SW480 (cell line): ENCODE data around the gene NKAIN2.
A peak's percentile ranks its signal among the peaks of the same experiment; 100 is the strongest.
"Not testable (repeated sequence)": the region's sequence is repeated elsewhere in the genome, so short reads cannot be mapped to it uniquely, and the experiment has no call there.

Source experiments
- DNase-seq: peaks from one replicate; pipeline ENCODE4 v3.0.0-alpha.2; 2016; ENCODE audit warnings: low spot score

Gene NKAIN2

GRCh38 chr6:124438546-124439065, 634.9 kb downstream of the NKAIN2 start:
- DNase-seq, result no peak

GRCh38 chr6:124441450-124441849, 637.8 kb downstream of the NKAIN2 start:
- no peak for DNase-seq

- DNase-seq, result no peak
These were observed 639.9 kb downstream of the NKAIN2 start for GRCh38 chr6:124443541-124443940.

GRCh38 chr6:124445581-124445980, 641.9 kb downstream of the NKAIN2 start:
- no peak for DNase-seq

GRCh38 chr6:124446961-124447360, 643.3 kb downstream of the NKAIN2 start:
- no peak for DNase-seq

GRCh38 chr6:124459268-124459667, 655.6 kb downstream of the NKAIN2 start:
- no peak for DNase-seq

GRCh38 chr6:124462750-124463149, 659.1 kb downstream of the NKAIN2 start:
- DNase-seq, result no peak

- no peak for DNase-seq
These were observed 659.6 kb downstream of the NKAIN2 start for GRCh38 chr6:124463271-124463670.

GRCh38 chr6:124464600-124464999, 660.9 kb downstream of the NKAIN2 start:
- DNase-seq, result not testable (repeated sequence)

- no peak for DNase-seq
These were observed 663.3 kb downstream of the NKAIN2 start for GRCh38 chr6:124466949-124467348.

- no peak for DNase-seq
These were observed 663.7 kb downstream of the NKAIN2 start for GRCh38 chr6:124467366-124467765.

- DNase-seq, result no peak
These were observed 667.1 kb downstream of the NKAIN2 start for GRCh38 chr6:124470803-124471202.

GRCh38 chr6:124475176-124475575, 671.5 kb downstream of the NKAIN2 start:
- DNase-seq, result no peak

- DNase-seq, result no peak
These were observed 675.2 kb downstream of the NKAIN2 start for GRCh38 chr6:124478906-124479305.

- DNase-seq, result no peak
These were observed 676.3 kb downstream of the NKAIN2 start for GRCh38 chr6:124479991-124480430.

GRCh38 chr6:124482071-124482491, 678.4 kb downstream of the NKAIN2 start:
- no peak for DNase-seq

GRCh38 chr6:124487623-124488431, 684.2 kb downstream of the NKAIN2 start:
- DNase-seq, result peak; percentile 73

GRCh38 chr6:124490122-124490521, 686.5 kb downstream of the NKAIN2 start:
- no peak for DNase-seq

- DNase-seq, result no peak
These were observed 689.6 kb downstream of the NKAIN2 start for GRCh38 chr6:124493259-124493658.

- no peak for DNase-seq
These were observed 691.4 kb downstream of the NKAIN2 start for GRCh38 chr6:124494956-124495664.

GRCh38 chr6:124495665-124496190, 692.1 kb downstream of the NKAIN2 start:
- DNase-seq, result no peak

GRCh38 chr6:124496334-124496733, 692.7 kb downstream of the NKAIN2 start:
- no peak for DNase-seq

- no peak for DNase-seq
These were observed 708.8 kb downstream of the NKAIN2 start for GRCh38 chr6:124512431-124512830.
